NOMO-1 treated with dmso at 0.1 percent for 144 hours (cell line): ENCODE measurements around the gene STEAP3.
A peak's percentile ranks its signal among the peaks of the same experiment; 100 is the strongest.

ENCODE experiments used
- DNase-seq: peaks from one replicate; lab custom pipeline; 2025; ENCODE audit not compliant: unreplicated experiment; lab: John Stamatoyannopoulos, UW

The STEAP3 gene, protein sequence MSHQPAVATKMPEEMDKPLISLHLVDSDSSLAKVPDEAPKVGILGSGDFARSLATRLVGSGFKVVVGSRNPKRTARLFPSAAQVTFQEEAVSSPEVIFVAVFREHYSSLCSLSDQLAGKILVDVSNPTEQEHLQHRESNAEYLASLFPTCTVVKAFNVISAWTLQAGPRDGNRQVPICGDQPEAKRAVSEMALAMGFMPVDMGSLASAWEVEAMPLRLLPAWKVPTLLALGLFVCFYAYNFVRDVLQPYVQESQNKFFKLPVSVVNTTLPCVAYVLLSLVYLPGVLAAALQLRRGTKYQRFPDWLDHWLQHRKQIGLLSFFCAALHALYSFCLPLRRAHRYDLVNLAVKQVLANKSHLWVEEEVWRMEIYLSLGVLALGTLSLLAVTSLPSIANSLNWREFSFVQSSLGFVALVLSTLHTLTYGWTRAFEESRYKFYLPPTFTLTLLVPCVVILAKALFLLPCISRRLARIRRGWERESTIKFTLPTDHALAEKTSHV

GRCh38 chr2:119223521-119224390, at the start of gene STEAP3:
TSS of gene STEAP3 (plus strand) at chr2:119223834. CDS start at chr2:119231013, 7,179 bp downstream.
- peak; percentile 86 for DNase-seq

DNA sequence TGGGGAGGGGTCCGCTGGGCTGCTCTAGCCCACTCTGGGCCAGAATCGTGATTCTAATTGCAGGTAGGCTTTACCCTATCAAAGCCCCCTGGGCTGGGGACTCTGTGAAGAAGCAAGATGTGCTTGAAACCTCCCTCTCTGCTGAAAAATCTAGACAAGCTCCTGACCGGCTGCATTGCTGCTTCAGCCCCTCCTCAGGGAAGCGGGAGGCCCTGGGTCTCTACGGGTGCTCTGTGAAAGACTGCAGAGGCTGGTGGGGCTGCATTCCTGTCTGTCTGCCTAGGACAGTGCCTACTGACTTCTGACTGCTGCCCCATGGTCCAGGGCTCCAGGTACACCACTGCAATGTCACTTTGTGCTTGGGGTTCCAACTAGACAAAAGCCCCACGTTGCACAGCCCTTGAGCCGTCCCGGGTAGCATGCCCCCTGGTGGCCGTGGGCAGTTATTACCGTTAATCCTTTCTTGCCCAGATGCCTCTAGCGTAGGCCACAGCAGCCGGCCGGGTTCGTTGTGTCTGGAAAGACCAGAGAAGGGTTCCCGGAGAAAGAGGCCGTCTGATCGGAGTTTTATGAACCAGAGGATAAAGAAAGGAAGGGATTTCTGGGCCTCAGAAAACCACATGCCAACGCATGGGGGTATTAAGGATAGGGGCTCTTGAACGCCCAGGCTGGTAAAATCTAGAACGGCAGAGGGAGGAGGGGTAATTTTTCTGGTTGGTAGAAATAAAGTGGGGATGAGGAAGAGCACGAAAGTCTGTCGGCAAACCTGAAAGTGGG, 49.2 kb upstream of the STEAP3 start:
- DNase-seq = peak; percentile 31

- DNase-seq = no peak
These were observed 48.7 kb upstream of the STEAP3 start for GRCh38 chr2:119174993-119175347.

DNA sequence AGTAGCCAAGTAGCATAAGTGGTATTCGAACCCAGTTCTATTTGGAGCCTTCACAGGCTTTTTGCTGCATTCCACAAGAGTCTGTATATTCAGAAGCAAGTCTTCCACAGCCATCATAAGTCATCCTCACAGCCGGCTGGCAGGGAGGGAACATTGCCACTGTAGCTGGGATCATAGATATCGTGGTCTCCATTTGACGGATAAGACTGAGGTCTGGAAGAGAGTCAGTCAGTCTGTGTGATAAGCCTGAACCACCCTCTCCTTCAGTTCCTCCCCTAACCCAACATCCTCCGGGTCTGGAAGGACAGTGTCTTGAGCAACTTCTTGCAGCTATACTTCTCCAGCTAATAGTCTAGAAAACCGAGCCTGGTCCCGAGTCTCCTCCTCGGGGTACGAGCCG, 48.1 kb upstream of the STEAP3 start:
- DNase-seq = no peak

DNA sequence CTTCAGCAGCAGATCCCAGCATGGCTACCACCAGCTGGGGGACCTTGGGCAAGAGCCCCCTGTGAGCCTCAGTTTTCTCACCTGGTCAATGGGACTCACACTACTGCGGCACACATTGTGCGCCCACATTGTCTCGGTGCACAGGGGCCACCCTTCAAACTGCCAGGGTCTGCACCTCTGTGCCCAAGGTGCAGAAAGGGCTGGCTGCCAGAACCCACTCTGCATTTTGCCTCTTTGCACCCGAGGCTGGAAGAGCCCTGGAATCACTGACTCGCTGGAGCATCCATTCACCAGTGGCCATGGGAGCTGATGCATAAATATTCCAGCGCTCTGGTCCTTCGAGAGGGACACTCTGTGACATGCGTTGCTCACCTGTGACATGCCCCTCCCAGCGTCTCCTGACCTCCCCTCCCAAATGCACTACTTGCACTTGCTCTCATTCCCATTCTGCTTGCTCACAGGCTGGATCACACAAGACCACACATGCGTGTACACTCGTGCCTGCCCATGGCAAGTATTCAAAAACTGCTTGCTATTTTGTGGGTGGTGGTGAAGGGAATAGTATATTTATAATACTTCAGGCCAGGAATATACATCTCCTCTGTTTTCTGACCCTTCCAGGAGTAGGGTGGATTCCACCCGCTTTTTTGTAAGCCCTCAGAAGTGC, 46.3 kb upstream of the STEAP3 start:
- no peak for DNase-seq

GRCh38 chr2:119177838-119178190, 45.8 kb upstream of the STEAP3 start:
- no peak for DNase-seq

- DNase-seq = no peak
These were observed 44.9 kb upstream of the STEAP3 start for GRCh38 chr2:119178776-119179175.

DNA sequence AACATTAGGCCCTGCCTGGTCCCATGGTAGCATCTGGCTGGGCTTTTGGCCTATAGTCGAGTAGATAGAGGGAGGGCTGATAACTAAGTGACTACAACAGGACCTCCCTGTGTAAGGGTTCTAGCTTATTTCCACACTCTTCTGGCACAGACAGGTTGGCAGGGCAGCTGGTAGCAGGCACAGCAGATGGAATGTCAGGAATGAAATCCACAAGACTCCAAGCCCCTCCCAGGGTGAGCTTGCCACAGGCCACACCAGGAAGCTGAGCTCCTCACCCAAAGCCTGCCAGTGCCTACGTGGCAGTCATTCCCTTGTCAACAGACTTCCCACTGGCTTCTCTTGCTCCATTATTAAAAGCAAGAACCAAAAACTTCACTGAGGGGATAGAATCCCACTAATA, 44.4 kb upstream of the STEAP3 start:
- DNase-seq = no peak

GRCh38 chr2:119179991-119180390, 43.6 kb upstream of the STEAP3 start:
- DNase-seq = no peak

DNA sequence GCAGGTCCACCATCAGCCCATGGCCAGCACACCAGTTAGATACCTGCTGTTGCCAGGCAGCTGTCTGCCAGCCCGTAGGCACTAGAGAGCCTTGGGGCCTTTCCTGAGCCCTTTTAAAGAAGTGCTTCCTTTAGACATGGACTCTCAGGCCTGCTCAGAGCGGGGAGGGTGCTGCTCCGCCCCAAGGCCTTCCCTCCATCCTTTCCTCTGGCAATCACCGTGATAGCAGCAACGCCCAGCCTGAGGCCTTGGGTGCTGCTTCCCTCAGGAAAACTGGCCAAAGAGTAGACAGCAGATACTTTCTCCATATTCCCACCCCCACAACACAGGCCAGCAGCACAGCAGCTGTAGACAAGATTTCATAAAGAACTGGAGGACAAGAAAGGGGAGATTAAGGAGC, 42.7 kb upstream of the STEAP3 start:
- no peak for DNase-seq

DNA sequence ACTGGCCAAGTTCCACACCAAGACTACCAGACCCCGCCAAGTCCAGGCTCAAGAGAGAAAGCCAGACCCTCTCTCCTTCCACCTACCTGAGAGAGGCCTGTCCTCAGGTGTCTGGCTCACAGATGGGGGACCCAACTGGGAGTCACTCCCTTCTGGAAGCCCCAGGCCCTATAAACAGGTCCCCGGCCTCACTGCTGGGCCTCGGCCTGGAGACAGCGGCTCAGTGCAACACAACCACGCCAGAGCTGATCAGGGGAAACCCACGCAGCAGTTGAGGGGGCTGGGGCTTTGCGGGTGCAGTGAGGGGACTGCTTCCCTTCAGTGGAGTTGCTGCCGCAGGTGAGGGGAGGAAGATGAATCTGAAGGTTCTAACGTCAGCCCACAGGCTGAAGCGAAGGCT, 42.2 kb upstream of the STEAP3 start:
- no peak for DNase-seq

DNA sequence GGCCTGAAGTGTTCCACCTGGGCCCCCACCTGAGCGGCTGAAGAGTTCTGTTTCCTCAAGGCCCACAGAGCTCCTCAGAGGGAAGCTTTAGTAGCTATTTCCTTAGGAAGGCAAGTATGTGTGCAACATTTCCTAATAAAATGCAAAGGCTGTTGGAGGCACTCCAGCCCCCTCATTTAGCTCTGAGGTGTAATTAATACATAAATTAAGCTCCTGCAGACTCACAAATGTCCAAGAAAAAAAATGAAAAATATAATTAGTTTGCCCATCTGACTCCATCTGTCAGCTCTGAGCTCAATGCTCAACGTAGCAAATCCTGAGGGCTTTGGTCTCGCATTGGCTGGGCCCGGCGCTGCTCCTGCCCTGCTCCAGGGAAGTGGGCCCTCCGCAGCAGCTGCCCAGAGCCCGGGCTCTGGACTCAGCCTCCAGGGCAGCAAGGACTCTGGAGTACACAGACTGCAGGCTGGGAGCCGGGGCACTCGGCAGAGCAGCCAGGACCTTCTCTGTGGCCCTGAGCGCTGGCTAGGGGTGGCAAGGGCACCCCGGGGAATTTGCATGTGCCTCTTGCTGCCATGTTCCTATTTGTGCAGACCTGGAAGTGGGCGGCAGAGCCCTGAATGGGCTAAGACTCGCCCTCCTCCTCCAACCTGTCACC, 41.7 kb upstream of the STEAP3 start:
- no peak for DNase-seq

GRCh38 chr2:119184512-119184911, 39.1 kb upstream of the STEAP3 start:
- no peak for DNase-seq

DNA sequence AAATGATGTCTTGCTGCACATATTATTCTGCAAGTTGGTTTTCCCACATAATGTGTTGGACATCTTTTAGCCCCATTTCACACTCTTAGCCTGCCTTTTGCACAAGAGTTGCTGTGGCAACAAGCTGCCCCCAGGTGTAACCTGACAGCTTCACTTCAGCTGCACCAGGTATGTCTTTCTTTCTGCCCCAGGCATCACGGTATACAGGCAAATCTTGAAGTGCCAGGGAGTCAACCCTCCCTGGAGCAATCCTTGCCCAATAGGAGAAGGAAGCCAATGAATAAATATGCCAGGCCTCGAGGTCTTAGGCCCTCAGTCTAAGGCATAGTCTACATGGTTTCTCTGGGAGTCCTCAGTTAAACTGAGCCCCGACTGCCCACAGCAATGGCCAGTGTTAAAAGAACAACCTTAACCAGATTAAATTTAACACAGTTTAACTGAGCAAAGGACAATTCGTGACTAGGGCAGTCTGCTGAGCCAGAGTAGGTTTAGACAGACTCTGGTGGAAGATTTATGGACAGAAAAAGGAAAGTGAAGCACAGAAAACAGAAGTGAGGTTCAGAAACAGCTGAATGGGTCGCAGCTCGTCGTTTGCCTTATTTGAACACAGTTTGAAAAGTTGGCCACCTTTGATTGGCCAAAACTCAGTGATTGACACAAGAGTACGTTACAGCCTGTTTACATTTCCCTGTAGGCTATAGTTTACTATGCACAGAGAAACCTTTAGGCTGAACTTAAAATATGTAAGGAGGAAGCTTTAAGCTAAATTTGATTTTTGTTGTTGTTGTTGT, 33.1 kb upstream of the STEAP3 start:
- peak; percentile 44 for DNase-seq

DNA sequence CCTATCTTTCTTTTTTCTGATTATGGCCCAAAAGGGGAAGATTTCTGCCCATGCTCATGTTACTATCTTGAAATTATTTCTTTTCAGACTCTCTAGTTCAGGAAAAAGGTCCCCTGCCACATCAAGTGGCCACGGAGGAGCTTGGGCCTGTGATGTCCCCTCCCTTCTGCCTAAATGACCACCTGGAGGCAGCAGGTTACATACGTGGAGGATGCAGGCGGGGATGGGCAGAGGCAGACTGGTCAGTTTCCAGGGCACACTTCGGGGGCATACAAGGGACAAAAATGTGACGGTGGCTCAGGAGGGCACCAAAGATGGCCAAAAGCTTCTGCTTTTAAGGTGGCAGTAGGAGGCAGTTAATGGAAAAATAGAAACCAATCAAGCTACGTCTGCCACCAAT, 30.7 kb upstream of the STEAP3 start:
- no peak for DNase-seq

GRCh38 chr2:119195001-119195400, 28.6 kb upstream of the STEAP3 start:
- no peak for DNase-seq

DNA sequence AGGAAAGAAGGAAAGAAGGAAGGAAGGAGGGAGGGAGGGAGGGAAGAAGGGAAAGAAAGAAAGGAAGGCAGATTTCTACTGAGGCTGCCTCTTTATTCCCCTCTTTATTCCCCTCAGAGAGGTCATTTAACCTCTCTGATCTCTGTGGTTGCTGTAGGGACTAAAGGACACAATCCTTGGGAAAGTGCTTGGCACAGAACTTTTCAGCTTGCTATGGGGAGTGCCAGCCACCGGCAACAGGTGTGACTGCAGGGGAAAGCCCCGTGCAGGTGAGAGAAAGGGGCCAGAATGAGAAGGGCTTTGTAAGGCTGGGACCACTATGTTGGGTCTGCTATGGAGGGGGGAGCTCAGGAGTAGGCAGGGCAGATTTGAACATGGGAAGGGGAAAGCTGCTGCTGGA, 27.7 kb upstream of the STEAP3 start:
- no peak for DNase-seq

- no peak for DNase-seq
These were observed 27.1 kb upstream of the STEAP3 start for GRCh38 chr2:119196301-119197125.

- no peak for DNase-seq
These were observed 26.6 kb upstream of the STEAP3 start for GRCh38 chr2:119197126-119197405.
